Heart left ventricle (tissue), 13 donors: ENCODE results near the gene MSI2.

ENCODE experiments used
- CTCF ChIP-seq, 12 donors: fragments of 200-600 bp; sonication (generic) in 4 of 12; IDR thresholded peaks; one replicate each; pipeline versions ENCODE4 v1.5.0 to v1.8.0; 2018 to 2022; ENCODE audit warnings: antibody characterized with exemption in 12 of 12, mild to moderate bottlenecking in 5 of 12
- POLR2A ChIP-seq, 2 donors: fragments of 450-650 bp; IDR thresholded peaks; one replicate each; pipeline ENCODE4 v1.6.1; 2017; ENCODE audit warnings: antibody characterized with exemption in 2 of 2, mild to moderate bottlenecking in 2 of 2, moderate library complexity in 2 of 2
- donor health status: ischemic (EF 13 %, LVEDD 7.1; RV severe dilation, severe dysfunction).
- donor health status: DM: no; HTN: yes; CAD: no.
- donor health status: DM: no; HTN: no; CAD: no.
- donor health status: ischemic (EF 25% LVEDD 6.9; RV normal size, moderate dysfunction).
- donor health status: ischemic (EF 25% LVEDD 5.7; RV mildly dilated, moderate dysfunction).
- donor health status: ischemic (EF 35%, LVEDD 5.7; RV mildly dilated, moderate dysfunction).
- donor health status: nonischemic (EF 11% LVEDD 7.7; RV severe dilation, severe dysfunction).
- donor health status: DM: yes; HTN: yes; CAD: no.
- donor health status: PGD.
- donor health status: ischemic (EF 29% LVEDD 5.4; RV normal size, mild dysfunction).
- donor health status: nonischemic (EF 23%, LVEDD 6.1; RV moderate dilation, normal function).

DNA sequence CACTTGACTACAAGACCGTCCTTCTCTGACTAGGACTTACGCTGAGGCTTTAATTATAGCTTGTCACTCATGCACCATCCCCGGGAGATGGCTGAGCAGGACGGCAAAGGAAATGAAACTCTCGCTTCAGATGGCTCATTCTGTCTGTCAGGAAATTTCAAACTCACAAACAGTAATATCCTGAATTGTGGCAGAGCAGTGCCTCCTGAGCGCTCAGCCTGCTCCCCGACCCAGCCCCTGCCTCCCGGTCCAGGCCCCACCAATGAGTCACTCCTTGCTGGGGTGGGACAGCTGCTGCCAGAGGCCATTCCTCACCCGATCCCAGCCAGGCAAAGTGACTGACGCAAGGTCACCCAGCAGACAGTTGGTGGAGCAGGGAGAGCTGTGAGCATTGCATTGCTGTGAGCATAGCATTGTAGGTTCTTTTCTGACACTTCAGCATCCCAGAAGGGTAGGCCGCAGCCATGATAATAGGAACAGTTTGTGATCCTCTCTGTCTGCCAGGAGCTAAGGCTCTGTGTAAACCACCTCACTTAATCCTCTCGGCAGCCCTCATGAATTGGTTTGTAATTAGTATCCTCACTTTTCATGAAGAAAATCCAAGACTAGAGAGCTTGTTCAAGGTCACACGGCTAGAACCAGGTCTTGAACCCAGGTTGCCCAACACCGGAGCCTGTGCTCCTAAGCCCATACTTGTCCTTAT, 467.9 kb downstream of the MSI2 start:
- TF ChIP-seq CTCF (IDR thresholded peaks at IDR 0.05), result no peak
- no peak for TF ChIP-seq POLR2A (IDR thresholded peaks at IDR 0.05)
